B cell (primary cell): Measurements from ENCODE around the gene TMEM131. TPM values are rescaled to one million over a fixed set of nuclear protein-coding genes. Genes with fewer than 3 reads are reported as not detected.

Source experiments
- ATAC-seq: fragments of 200-7000 bp; cut with Tn5 transposase; one replicate; pipeline ENCODE4 v1.10.0; 2021; ENCODE audit warnings: low read depth, mild to moderate bottlenecking, moderate number of reproducible peaks, moderate library complexity
- CTCF ChIA-PET: fragments of 350-600 bp; sonication (Branson Sonifier 250); formaldehyde crosslinking; loops from one replicate; lab custom pipeline; 2021; ENCODE audit warnings: antibody characterized with exemption, inconsistent platforms; lab: Charles Lee
- POLR2A ChIA-PET: fragments of 350-600 bp; sonication (Branson Sonifier 250); formaldehyde crosslinking; loops from one replicate; lab custom pipeline; 2021; ENCODE audit warnings: antibody characterized with exemption; lab: Charles Lee
- DNase-seq: peaks from one replicate; pipeline ENCODE4 v3.0.0; 2013
- H2AFZ ChIP-seq: 2 replicates; pipeline ENCODE4 v1.6.1; 2012; ENCODE audit warnings: mild to moderate bottlenecking, low read depth, low read length; ENCODE audit not compliant: insufficient read depth, poor library complexity, severe bottlenecking
- H3K27ac ChIP-seq, 2 donors: 1 replicate in 1 of 2; 2 replicates in 1 of 2; pipeline ENCODE4 v1.5.1; 2012 to 2013; ENCODE audit warnings: low read length in 2 of 2, mild to moderate bottlenecking in 2 of 2, moderate library complexity in 1 of 2
- H3K27me3 ChIP-seq, 4 experiments: fragments of 200-600 bp in 1 of 4; sonication (generic) in 1 of 4; replicated peaks in 1 of 4; 1 replicate in 2 of 4; 2 replicates in 2 of 4; pipeline versions ENCODE4 v1.6.1 to v1.7.0; 2013 to 2016; ENCODE audit warnings: low read length in 3 of 4, mild to moderate bottlenecking in 2 of 4, mixed read lengths in 1 of 4, moderate library complexity in 1 of 4; ENCODE audit not compliant: insufficient read depth in 4 of 4, control insufficient read depth in 3 of 4; ENCODE audit errors: control extremely low read depth in 1 of 4
- H3K36me3 ChIP-seq, 2 experiments: replicated peaks in 1 of 2; 1 replicate in 1 of 2; 2 replicates in 1 of 2; pipeline versions ENCODE4 v1.6.1 to v1.7.1; 2013; ENCODE audit warnings: low read length in 1 of 2; ENCODE audit not compliant: insufficient read depth in 2 of 2, control insufficient read depth in 1 of 2; ENCODE audit errors: control extremely low read depth in 1 of 2, extremely low read depth in 1 of 2
- H3K4me1 ChIP-seq, 2 donors: fragments of 200-600 bp in 1 of 2; sonication (generic) in 1 of 2; 1 replicate in 1 of 2; 2 replicates in 1 of 2; pipeline versions ENCODE4 v1.5.1 to v1.6.1; 2013 to 2017; ENCODE audit warnings: low read length in 2 of 2; ENCODE audit not compliant: control insufficient read depth in 2 of 2, insufficient read depth in 2 of 2
- H3K4me2 ChIP-seq: replicated peaks from 2 replicates; pipeline ENCODE3; 2012; ENCODE audit warnings: mild to moderate bottlenecking, low read depth, low read length; ENCODE audit not compliant: poor library complexity, severe bottlenecking
- H3K4me3 ChIP-seq, 5 experiments: fragments of 200-600 bp in 1 of 5; sonication (generic) in 1 of 5; 1 replicate in 3 of 5; 2 replicates in 2 of 5; pipeline versions ENCODE4 v1.5.1 to v1.7.0; 2011 to 2016; ENCODE audit warnings: low read length in 4 of 5, mild to moderate bottlenecking in 4 of 5, low read depth in 2 of 5, control low read depth in 1 of 5, moderate library complexity in 1 of 5; ENCODE audit not compliant: insufficient read depth in 1 of 5; ENCODE audit errors: control extremely low read depth in 1 of 5, extremely low read depth in 1 of 5
- H3K79me2 ChIP-seq: fragments of 200-600 bp; sonication (generic); one replicate; pipeline ENCODE4 v1.6.0; 2016; ENCODE audit warnings: low read length; ENCODE audit not compliant: control insufficient read depth, insufficient read depth
- H3K9ac ChIP-seq: fragments of 200-600 bp; sonication (generic); 2 replicates; pipeline ENCODE4 v1.6.1; 2017; ENCODE audit warnings: mild to moderate bottlenecking, low read length, moderate library complexity
- H3K9me3 ChIP-seq, 3 donors: one replicate each; pipeline versions ENCODE4 v1.6.1 to v1.7.1; 2013; ENCODE audit warnings: low read length in 2 of 3; ENCODE audit not compliant: control insufficient read depth in 2 of 3, insufficient read depth in 1 of 3; ENCODE audit errors: control extremely low read depth in 1 of 3
- H4K20me1 ChIP-seq: 2 replicates; pipeline ENCODE4 v1.6.0; 2012; ENCODE audit warnings: mild to moderate bottlenecking, low read length; ENCODE audit not compliant: insufficient read depth, control insufficient read depth, poor library complexity, severe bottlenecking
- H3K27ac Mint-ChIP-seq: one replicate; pipeline ENCODE4 v1.8.0; 2021; ENCODE audit warnings: mixed read lengths
- H3K27me3 Mint-ChIP-seq: one replicate; pipeline ENCODE4 v1.8.0; 2021; ENCODE audit warnings: mixed read lengths
- H3K4me1 Mint-ChIP-seq: one replicate; pipeline ENCODE4 v1.8.0; 2021; ENCODE audit warnings: mixed read lengths
- H3K4me3 Mint-ChIP-seq: one replicate; pipeline ENCODE4 v1.8.0; 2021; ENCODE audit warnings: mixed read lengths
- H3K9me3 Mint-ChIP-seq: one replicate; pipeline ENCODE4 v1.8.0; 2022; ENCODE audit warnings: mixed read lengths; ENCODE audit not compliant: insufficient read depth
- EZH2 ChIP-seq: IDR thresholded peaks from 2 replicates; pipeline ENCODE4 v1.6.1; 2012; ENCODE audit warnings: borderline replicate concordance, low read depth, mild to moderate bottlenecking, moderate library complexity, low read length; ENCODE audit not compliant: insufficient read depth, poor library complexity, severe bottlenecking
- WGBS: methylation state at CpG from one replicate; pipeline ENCODE4 v1.1.5; 2013; ENCODE audit warnings: missing lambda C conversion rate; ENCODE audit not compliant: insufficient coverage; 5-methylcytosine and 5-hydroxymethylcytosine counted together
- intact Hi-C: fragments of 100-400 bp; cut with micrococcal nuclease; formaldehyde crosslinking; loops from one replicate; pipeline ENCODE4 v1.10.0; 2022
- polyA plus RNA-seq: library from polyadenylated mRNA; depleted of rRNA; stranded (reverse); fragments of >200 nt; gene quantifications from 2 replicates; pipeline ENCODE4 v1.2.3, GENCODE V29; 2012
- total RNA-seq, 2 donors: library from RNA; stranded (reverse); fragments of 120-200 nt in 1 of 2; gene quantifications; 1 replicate in 1 of 2; 2 replicates in 1 of 2; pipeline versions ENCODE4 v1.2.3 to v1.2.4, GENCODE V29; 2013 to 2022
- TF ChIP-seq, protein P1 (sequence below): fragments of 200-600 bp; IDR thresholded peaks from one replicate; pipeline ENCODE4 v1.8.0; 2022; ENCODE audit warnings: antibody characterized with exemption, mild to moderate bottlenecking

TMEM131 gene
- total and polyA plus RNA-seq, 2 donors (not counting 1 experiment from before 2014, with no cell fraction given), result 24.3 to 101 TPM

DNA sequence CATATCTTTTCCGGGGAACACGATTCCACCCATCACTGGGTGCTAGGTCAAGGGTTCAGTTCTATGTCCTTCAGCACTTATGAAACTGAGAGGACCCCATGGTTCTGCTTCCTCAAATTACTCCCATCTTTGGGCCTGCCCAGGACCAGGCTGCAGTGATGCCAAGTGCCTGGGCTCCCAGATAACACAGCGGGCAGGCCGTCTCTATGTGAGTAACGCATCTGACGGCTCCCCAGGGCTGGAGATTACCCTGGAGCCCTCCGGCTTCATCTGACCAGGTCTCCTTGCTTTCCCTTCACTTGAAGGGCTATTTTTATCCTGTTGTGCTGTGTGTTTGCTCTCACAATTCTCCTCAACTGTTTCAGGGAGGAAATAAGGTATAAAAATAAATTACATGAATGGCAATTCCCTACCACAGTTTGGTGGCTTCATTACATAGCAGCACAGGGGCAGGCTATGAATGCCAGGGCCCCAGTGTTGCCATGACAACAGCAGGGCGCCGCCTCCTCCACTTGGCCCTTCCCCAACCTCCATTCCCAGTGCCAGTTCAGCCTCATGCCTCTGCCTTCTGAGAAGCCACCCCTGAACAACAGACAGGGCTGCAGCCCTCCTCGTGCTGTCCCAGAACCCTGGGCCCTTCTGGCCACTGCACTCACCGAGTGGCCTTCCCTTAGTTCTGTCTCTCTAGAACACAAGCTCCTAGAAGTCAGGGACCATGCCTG is 25.4 kb upstream of the TMEM131 start:
- Histone ChIP-seq H3K4me3 (no peak overlapping the region), H4K20me1 (no peaks in the 10 kb centered on the region), H3K4me2 (peak overlapping the region; percentile 20), H3K9me3 (peaks cover 0 to 2% (median 0%) of the 10 kb centered on the region in 3 donors), H3K9ac (no peak overlapping the region), H2AFZ (no peak overlapping the region), H3K27me3 (no peaks in the 10 kb centered on the region), H3K27ac (no peak overlapping the region), H3K79me2 (no peaks in the 10 kb centered on the region), H3K4me1 (peaks cover 29 to 42% of the 10 kb centered on the region in 2 donors), H3K36me3 (no peaks in the 10 kb centered on the region)
- WGBS, result 95% methylated on average over 8 of the region's 11 CpGs
- Mint-ChIP-seq H3K9me3 (peaks cover 4% of the 10 kb centered on the region), H3K4me1 (peaks cover 32% of the 10 kb centered on the region), H3K27ac (no peak overlapping the region), H3K4me3 (no peak overlapping the region), H3K27me3 (no peaks in the 10 kb centered on the region)
- no peak for TF ChIP-seq EZH2
- TF ChIP-seq, protein P1, sequence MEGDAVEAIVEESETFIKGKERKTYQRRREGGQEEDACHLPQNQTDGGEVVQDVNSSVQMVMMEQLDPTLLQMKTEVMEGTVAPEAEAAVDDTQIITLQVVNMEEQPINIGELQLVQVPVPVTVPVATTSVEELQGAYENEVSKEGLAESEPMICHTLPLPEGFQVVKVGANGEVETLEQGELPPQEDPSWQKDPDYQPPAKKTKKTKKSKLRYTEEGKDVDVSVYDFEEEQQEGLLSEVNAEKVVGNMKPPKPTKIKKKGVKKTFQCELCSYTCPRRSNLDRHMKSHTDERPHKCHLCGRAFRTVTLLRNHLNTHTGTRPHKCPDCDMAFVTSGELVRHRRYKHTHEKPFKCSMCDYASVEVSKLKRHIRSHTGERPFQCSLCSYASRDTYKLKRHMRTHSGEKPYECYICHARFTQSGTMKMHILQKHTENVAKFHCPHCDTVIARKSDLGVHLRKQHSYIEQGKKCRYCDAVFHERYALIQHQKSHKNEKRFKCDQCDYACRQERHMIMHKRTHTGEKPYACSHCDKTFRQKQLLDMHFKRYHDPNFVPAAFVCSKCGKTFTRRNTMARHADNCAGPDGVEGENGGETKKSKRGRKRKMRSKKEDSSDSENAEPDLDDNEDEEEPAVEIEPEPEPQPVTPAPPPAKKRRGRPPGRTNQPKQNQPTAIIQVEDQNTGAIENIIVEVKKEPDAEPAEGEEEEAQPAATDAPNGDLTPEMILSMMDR, result no peak
- ATAC-seq (no peak), DNase-seq (no peak)
- CTCF ChIA-PET, result no interaction called here
- intact Hi-C loops, result no loop called here
- POLR2A ChIA-PET, result interaction anchor here (2.2 kb wide), 1 partner anchor 8 kb away, joined by 11 read pairs; no protein-coding TSS in a partner anchor

GRCh38 chr2:98020516-98020915 is 24.8 kb upstream of the TMEM131 start:
- ATAC-seq (no peak), DNase-seq (no peak)
- Mint-ChIP-seq H3K27me3 (no peaks in the 10 kb centered on the region), H3K27ac (no peak overlapping the region), H3K4me1 (peaks cover 32% of the 10 kb centered on the region), H3K4me3 (no peak overlapping the region), H3K9me3 (peaks cover 4% of the 10 kb centered on the region)
- Histone ChIP-seq H4K20me1 (no peaks in the 10 kb centered on the region), H3K4me1 (peaks cover 29 to 42% of the 10 kb centered on the region in 2 donors), H2AFZ (no peak overlapping the region), H3K27ac (no peak overlapping the region), H3K9me3 (peaks cover 0 to 2% (median 0%) of the 10 kb centered on the region in 3 donors), H3K79me2 (no peaks in the 10 kb centered on the region), H3K36me3 (no peaks in the 10 kb centered on the region), H3K27me3 (no peaks in the 10 kb centered on the region), H3K9ac (no peak overlapping the region), H3K4me2 (no peak overlapping the region), H3K4me3 (no peak overlapping the region)
- CTCF ChIA-PET, result no interaction called here
- TF ChIP-seq, protein P1, result no peak
- TF ChIP-seq EZH2, result no peak
- intact Hi-C loops, result no loop called here
- POLR2A ChIA-PET, result no interaction called here
- 94% methylated on average over 6 of the region's 6 CpGs for WGBS
